ENCODE results near the gene TRAM2.

Gene TRAM2

GRCh38 chr6:52591832-52592231, 15.0 kb upstream of the TRAM2 start:
- DNase-seq: no peak

- DNase-seq: no peak
Observed at GRCh38 chr6:52590152-52590891, 13.5 kb upstream of the TRAM2 start.

GRCh38 chr6:52588710-52589091, 11.8 kb upstream of the TRAM2 start:
- DNase-seq: no peak

- DNase-seq: no peak
Observed at GRCh38 chr6:52588087-52588709, 11.3 kb upstream of the TRAM2 start.

- DNase-seq: no peak
Observed at GRCh38 chr6:52587001-52587400, 10.1 kb upstream of the TRAM2 start.

GRCh38 chr6:52584203-52584602, 7.3 kb upstream of the TRAM2 start:
- no peak for DNase-seq

- no peak for DNase-seq
Observed at GRCh38 chr6:52582996-52583395, 6.1 kb upstream of the TRAM2 start.

- no peak for DNase-seq
Observed at GRCh38 chr6:52582446-52582845, 5.6 kb upstream of the TRAM2 start.

- DNase-seq: no peak
Observed at GRCh38 chr6:52580905-52581304, 4.0 kb upstream of the TRAM2 start.

GRCh38 chr6:52579006-52579660, 2.3 kb upstream of the TRAM2 start:
- DNase-seq: no peak

GRCh38 chr6:52577778-52578463, 1.1 kb upstream of the TRAM2 start:
- no peak for DNase-seq

- peak; percentile 54 for DNase-seq
Observed at GRCh38 chr6:52576392-52577021, 353 bp downstream of the TRAM2 start.

- no peak for DNase-seq
Observed at GRCh38 chr6:52576054-52576391, 837 bp downstream of the TRAM2 start.

- no peak for DNase-seq
Observed at GRCh38 chr6:52575502-52575892, 1.4 kb downstream of the TRAM2 start.

GRCh38 chr6:52574709-52575501, 2.0 kb downstream of the TRAM2 start:
- DNase-seq: peak; percentile 57

GRCh38 chr6:52573295-52573694, 3.6 kb downstream of the TRAM2 start:
- DNase-seq: no peak

GRCh38 chr6:52572536-52572935, 4.3 kb downstream of the TRAM2 start:
- no peak for DNase-seq

- DNase-seq: no peak
Observed at GRCh38 chr6:52571099-52571755, 5.6 kb downstream of the TRAM2 start.

- DNase-seq: no peak
Observed at GRCh38 chr6:52570291-52570700, 6.6 kb downstream of the TRAM2 start.

- DNase-seq: no peak
Observed at GRCh38 chr6:52568320-52568719, 8.5 kb downstream of the TRAM2 start.

- DNase-seq: no peak
Observed at GRCh38 chr6:52566853-52567279, 10.0 kb downstream of the TRAM2 start.

- no peak for DNase-seq
Observed at GRCh38 chr6:52566201-52566600, 10.7 kb downstream of the TRAM2 start.
